NB4 (cell line): ENCODE data around the gene VWCE.

Experiments used
- DNase-seq: peaks from one replicate; pipeline ENCODE4 v3.0.0; 2010; ENCODE audit warnings: low read depth
- H3K4me3 ChIP-seq: one replicate; pipeline ENCODE4 v1.5.1; 2011; ENCODE audit warnings: mild to moderate bottlenecking, low read depth, low read length, moderate library complexity
- MYC ChIP-seq: IDR thresholded peaks from 2 replicates; pipeline ENCODE4 v1.6.1; 2011; ENCODE audit warnings: low read depth, low read length
- POLR2A ChIP-seq: IDR thresholded peaks from 2 replicates; pipeline ENCODE4 v1.6.1; 2011; ENCODE audit warnings: mild to moderate bottlenecking; ENCODE audit not compliant: insufficient read length; ENCODE audit errors: extremely low read depth
- TF ChIP-seq, protein P1 (sequence below): IDR thresholded peaks from one replicate; pipeline ENCODE4 v1.5.1; 2012; ENCODE audit warnings: low read depth, low read length
- TF ChIP-seq, protein P2 (sequence below): IDR thresholded peaks from 2 replicates; pipeline ENCODE4 v1.6.1; 2011; ENCODE audit warnings: low read depth, low read length

The VWCE gene

DNA sequence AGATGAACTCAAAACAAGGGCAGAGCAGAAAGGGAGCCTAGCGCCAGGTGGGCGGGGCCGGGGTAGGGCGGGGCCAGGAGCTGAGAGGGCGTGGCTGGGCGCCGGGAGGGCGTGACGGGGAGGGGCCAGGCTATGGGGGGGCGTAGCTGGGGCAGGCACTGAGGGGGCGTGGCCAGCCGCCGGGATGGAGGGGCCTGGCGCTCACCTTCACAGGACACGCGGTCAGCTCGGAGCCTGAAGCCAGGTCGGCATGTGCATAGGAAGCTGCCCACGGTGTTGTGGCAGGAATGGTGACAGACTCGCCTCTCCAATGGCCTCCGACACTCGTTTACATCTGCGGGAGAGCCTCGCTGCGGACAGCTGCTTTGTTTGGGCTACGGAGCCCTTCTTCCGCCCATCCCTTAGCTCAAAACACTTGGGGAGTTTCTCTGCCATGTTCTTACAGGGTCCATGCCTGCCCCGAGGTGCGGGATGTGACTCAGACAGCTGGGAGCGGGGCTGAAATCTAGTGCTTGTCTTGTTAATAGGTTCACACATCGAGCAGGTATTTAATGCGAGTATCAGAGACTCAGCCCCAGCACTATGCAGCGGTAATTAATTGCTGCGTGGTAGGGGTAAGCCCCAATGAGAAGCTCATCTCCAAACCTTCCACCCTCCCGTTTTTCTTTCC, 13.4 kb downstream of the VWCE start:
- peak; percentile 34 for DNase-seq
- TF ChIP-seq, protein P1, sequence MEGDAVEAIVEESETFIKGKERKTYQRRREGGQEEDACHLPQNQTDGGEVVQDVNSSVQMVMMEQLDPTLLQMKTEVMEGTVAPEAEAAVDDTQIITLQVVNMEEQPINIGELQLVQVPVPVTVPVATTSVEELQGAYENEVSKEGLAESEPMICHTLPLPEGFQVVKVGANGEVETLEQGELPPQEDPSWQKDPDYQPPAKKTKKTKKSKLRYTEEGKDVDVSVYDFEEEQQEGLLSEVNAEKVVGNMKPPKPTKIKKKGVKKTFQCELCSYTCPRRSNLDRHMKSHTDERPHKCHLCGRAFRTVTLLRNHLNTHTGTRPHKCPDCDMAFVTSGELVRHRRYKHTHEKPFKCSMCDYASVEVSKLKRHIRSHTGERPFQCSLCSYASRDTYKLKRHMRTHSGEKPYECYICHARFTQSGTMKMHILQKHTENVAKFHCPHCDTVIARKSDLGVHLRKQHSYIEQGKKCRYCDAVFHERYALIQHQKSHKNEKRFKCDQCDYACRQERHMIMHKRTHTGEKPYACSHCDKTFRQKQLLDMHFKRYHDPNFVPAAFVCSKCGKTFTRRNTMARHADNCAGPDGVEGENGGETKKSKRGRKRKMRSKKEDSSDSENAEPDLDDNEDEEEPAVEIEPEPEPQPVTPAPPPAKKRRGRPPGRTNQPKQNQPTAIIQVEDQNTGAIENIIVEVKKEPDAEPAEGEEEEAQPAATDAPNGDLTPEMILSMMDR, result no peak
- TF ChIP-seq POLR2A, result no peak
- TF ChIP-seq MYC, result no peak
- TF ChIP-seq, protein P2, sequence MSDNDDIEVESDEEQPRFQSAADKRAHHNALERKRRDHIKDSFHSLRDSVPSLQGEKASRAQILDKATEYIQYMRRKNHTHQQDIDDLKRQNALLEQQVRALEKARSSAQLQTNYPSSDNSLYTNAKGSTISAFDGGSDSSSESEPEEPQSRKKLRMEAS, result no peak

DNA sequence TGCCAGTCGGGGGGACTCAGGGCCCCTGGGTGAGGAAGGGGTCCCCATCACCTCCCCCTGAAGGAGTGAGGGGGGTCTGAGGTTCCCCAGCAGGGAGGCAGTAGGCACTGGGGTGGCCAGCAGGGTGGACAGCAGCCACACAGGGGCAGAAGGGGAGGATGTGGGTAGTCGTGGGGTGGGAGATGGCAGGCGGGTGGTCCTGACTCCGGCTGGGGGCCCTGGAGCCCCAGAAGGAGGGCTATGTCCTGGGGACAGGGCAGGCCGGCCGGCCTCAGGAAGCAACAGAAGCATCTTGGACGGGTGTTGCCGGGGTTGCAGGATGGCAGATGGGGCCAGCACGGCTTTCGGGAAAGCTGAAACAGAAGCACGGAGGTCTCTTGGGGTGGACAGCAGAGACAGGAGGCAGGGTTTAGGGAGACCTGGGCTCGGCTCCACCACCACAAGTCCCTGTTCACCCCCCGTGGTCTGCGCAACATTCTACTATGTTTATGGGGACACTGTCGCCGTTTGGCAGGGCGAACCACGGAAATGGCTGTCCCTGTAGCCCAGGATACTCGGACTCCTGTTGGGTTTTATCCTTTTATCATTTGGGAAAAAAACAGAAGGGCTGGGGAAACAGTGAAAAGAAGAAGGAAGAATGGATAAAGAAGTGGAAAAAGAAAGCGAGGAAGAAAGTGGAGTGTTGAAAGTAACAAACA, 14.1 kb downstream of the VWCE start:
- TF ChIP-seq MYC, result no peak
- no peak for TF ChIP-seq POLR2A
- TF ChIP-seq, protein P1, result no peak
- TF ChIP-seq, protein P2, result no peak
- no peak for DNase-seq
- no peak overlapping the region for H3K4me3 ChIP-seq

More for the DNA sequence above, 13.4 kb downstream of the VWCE start:
- H3K4me3 ChIP-seq, result no peak overlapping the region

- DNase-seq, result peak; percentile 23
- no peak overlapping the region for H3K4me3 ChIP-seq
- TF ChIP-seq POLR2A (no peak), MYC (no peak)
- TF ChIP-seq, protein P2, result no peak
- TF ChIP-seq, protein P1, result peak; percentile 3
Observed at GRCh38 chr11:61279934-61280659, 15.0 kb downstream of the VWCE start.

- no peak for DNase-seq
- no peak overlapping the region for H3K4me3 ChIP-seq
- TF ChIP-seq MYC (no peak), POLR2A (no peak)
- TF ChIP-seq, protein P1, result no peak
- TF ChIP-seq, protein P2, result no peak
Observed at GRCh38 chr11:61278001-61278470, 17.1 kb downstream of the VWCE start.

- DNase-seq, result no peak
- TF ChIP-seq MYC (no peak), POLR2A (no peak)
- TF ChIP-seq, protein P1, result no peak
- TF ChIP-seq, protein P2, result no peak
- no peak overlapping the region for H3K4me3 ChIP-seq
Observed at GRCh38 chr11:61277186-61278000, 17.7 kb downstream of the VWCE start.
